Panc1 (cell line): Measurements from ENCODE around the gene MYO7B. TPM values are rescaled to one million over a fixed set of nuclear protein-coding genes. Genes with fewer than 3 reads are reported as not detected.

ENCODE experiments used
- ATAC-seq: fragments of 200-7000 bp; cut with Tn5 transposase; 2 replicates; pipeline ENCODE4 v1.9.1; 2020; ENCODE audit warnings: mild to moderate bottlenecking, moderate library complexity
- BruUV-seq: library from RNA; stranded (reverse); fragments of 400-500 nt; replicated peaks from 2 replicates; lab custom pipeline; 2021; lab: Mats Ljungman, UMichigan
- CTCF ChIA-PET: fragments of 300-600 bp; sonication (Branson Sonifier 250); formaldehyde crosslinking; loops from one replicate; lab custom pipeline; 2022; ENCODE audit warnings: antibody characterized with exemption; lab: Charles Lee
- POLR2A ChIA-PET: fragments of 300-600 bp; sonication (Branson Sonifier 250); formaldehyde crosslinking; loops from one replicate; lab custom pipeline; 2022; ENCODE audit warnings: antibody characterized with exemption; lab: Charles Lee
- DNase-seq: peaks from one replicate; pipeline ENCODE4 v3.0.0-alpha.2; 2010; ENCODE audit warnings: low read depth, low spot score
- H3K27ac ChIP-seq: 2 replicates; pipeline ENCODE4 v1.5.1; 2011; ENCODE audit warnings: mild to moderate bottlenecking, low read length, inconsistent platforms
- H3K27me3 ChIP-seq: fragments of 200-500 bp; sonication (Bioruptor generic); 2 replicates; pipeline ENCODE4 v1.6.0; 2014; ENCODE audit warnings: low read length, inconsistent platforms; ENCODE audit not compliant: control insufficient read depth, insufficient read depth
- H3K36me3 ChIP-seq: fragments of 200-500 bp; sonication (Bioruptor generic); 2 replicates; pipeline ENCODE4 v1.5.1; 2014; ENCODE audit warnings: inconsistent platforms, mild to moderate bottlenecking, low read length, moderate library complexity; ENCODE audit not compliant: control insufficient read depth, insufficient read depth
- H3K4me1 ChIP-seq: 2 replicates; pipeline ENCODE4 v1.5.1; 2011; ENCODE audit warnings: inconsistent platforms, mild to moderate bottlenecking, low read length, moderate library complexity; ENCODE audit not compliant: control insufficient read depth, insufficient read depth
- H3K4me3 ChIP-seq, 2 experiments: 2 replicates each; pipeline ENCODE4 v1.5.1; 2011 to 2012; ENCODE audit warnings: low read depth in 2 of 2, low read length in 2 of 2, mild to moderate bottlenecking in 2 of 2, inconsistent platforms in 1 of 2, moderate library complexity in 1 of 2
- H3K9me3 ChIP-seq: fragments of 200-500 bp; sonication (Bioruptor generic); 2 replicates; pipeline ENCODE4 v1.5.1; 2014; ENCODE audit warnings: low read depth, mild to moderate bottlenecking, inconsistent platforms, low read length, moderate library complexity; ENCODE audit not compliant: control insufficient read depth, insufficient read depth
- POLR2AphosphoS5 ChIP-seq: IDR thresholded peaks from 2 replicates; pipeline ENCODE4 v1.6.1; 2012; ENCODE audit warnings: mild to moderate bottlenecking, low read depth, low read length, moderate library complexity
- REST ChIP-seq, 2 experiments: IDR thresholded peaks; 2 replicates each; pipeline ENCODE4 v1.6.1; 2011 to 2012; ENCODE audit warnings: low read depth in 2 of 2, control low read depth in 1 of 2, low read length in 1 of 2, mild to moderate bottlenecking in 1 of 2, moderate library complexity in 1 of 2; ENCODE audit not compliant: insufficient read depth in 1 of 2
- SIN3A ChIP-seq: IDR thresholded peaks from 2 replicates; pipeline ENCODE4 v1.6.1; 2012; ENCODE audit warnings: low read depth, mild to moderate bottlenecking, low read length, moderate library complexity, borderline replicate concordance; ENCODE audit not compliant: insufficient read depth
- TCF7L2 ChIP-seq: IDR thresholded peaks from 2 replicates; pipeline ENCODE4 v1.6.1; 2011; ENCODE audit warnings: mild to moderate bottlenecking, low read depth, low read length, inconsistent platforms
- in situ Hi-C: cut with HindIII; loops from 2 replicates; pipeline ENCODE4 v1.10.0; 2016; ENCODE audit warnings: low sequenced_read_pairs, low pct_unique_long_range_greater_than_20kb
- intact Hi-C: fragments of 100-400 bp; cut with micrococcal nuclease; formaldehyde crosslinking; loops from one replicate; pipeline ENCODE4 v1.10.0; 2022; ENCODE audit not compliant: unreplicated experiment
- total RNA-seq: library from RNA; stranded (reverse); gene quantifications from one replicate; pipeline ENCODE4 v1.2.1, GENCODE V29; 2021; ENCODE audit not compliant: unreplicated experiment
- TF ChIP-seq, protein P1 (sequence below): fragments of 450-650 bp; IDR thresholded peaks from 2 replicates; pipeline ENCODE4 v1.5.1; 2017; ENCODE audit warnings: mild to moderate bottlenecking

Gene MYO7B
- total RNA-seq, 1 experiment from 2014 or later: 0.15 TPM

DNA sequence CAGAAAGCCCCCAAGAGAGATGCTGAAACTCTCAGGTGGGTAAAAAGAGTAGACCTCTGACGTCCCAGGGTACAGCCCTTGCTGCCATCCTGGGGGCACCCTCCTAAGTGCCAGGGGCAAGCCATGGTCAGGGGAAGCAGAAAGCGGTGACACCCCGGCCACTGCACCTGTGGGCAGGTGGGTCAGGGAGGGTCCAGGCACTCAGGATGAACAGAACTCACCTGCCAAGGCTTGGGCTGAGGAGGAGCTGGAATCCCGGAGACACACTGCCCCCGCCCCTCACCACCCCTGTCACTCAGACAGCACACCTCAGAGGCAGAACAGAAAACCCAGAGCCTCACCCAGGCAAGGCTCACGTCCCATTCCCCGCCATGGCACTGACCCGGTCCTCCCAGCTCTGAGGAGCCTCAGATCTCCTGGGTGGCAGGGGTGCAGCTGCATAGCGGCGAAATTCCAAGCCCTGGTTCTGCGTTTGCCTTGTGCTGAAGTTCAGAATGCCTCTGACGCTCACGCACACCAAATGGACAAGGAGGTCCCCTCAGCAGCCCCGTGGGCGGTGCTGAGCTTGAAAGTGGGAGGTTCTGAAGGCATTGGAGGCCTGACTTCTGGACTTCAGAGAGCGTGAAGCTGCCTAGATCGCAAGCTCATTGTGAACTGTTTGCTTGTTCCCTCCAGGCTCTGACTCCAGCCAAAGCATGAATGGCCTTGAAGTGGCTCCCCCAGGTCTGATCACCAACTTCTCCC lies 114.7 kb downstream of the MYO7B start:
- H3K4me1 ChIP-seq: peaks cover 6% of the 10 kb centered on the region; the same call in 1 of the 2 replicates
- intact Hi-C loops: no loop called here
- BruUV-seq: no TSS peak
- H3K27ac ChIP-seq: no peak overlapping the region
- peak; percentile 37 for ATAC-seq
- in situ Hi-C loops: no loop called here
- TF ChIP-seq SIN3A: no peak
- TF ChIP-seq, protein P1, sequence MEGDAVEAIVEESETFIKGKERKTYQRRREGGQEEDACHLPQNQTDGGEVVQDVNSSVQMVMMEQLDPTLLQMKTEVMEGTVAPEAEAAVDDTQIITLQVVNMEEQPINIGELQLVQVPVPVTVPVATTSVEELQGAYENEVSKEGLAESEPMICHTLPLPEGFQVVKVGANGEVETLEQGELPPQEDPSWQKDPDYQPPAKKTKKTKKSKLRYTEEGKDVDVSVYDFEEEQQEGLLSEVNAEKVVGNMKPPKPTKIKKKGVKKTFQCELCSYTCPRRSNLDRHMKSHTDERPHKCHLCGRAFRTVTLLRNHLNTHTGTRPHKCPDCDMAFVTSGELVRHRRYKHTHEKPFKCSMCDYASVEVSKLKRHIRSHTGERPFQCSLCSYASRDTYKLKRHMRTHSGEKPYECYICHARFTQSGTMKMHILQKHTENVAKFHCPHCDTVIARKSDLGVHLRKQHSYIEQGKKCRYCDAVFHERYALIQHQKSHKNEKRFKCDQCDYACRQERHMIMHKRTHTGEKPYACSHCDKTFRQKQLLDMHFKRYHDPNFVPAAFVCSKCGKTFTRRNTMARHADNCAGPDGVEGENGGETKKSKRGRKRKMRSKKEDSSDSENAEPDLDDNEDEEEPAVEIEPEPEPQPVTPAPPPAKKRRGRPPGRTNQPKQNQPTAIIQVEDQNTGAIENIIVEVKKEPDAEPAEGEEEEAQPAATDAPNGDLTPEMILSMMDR: no peak; the same call in 1 of the 2 replicates
- no peak for TF ChIP-seq REST (IDR thresholded peaks at IDR 0.05; ENCODE audit: insufficient read depth in 1 of 2, low read depth in 2 of 2, low read length in 1 of 2)
- no peak for TF ChIP-seq POLR2AphosphoS5
- TF ChIP-seq TCF7L2: no peak
- no peaks in the 10 kb centered on the region for H3K9me3 ChIP-seq
- ChIA-PET CTCF (interaction anchor here (0.7 to 2.2 kb wide), 3 partner anchors 59 to 122 kb away, joined by 3 to 42 read pairs (median 3); no protein-coding TSS in a partner anchor), POLR2A (no interaction called here)
- DNase-seq: no peak
- H3K27me3 ChIP-seq: no peaks in the 10 kb centered on the region
- H3K36me3 ChIP-seq: no peaks in the 10 kb centered on the region
- H3K4me3 ChIP-seq: no peak overlapping the region

DNA sequence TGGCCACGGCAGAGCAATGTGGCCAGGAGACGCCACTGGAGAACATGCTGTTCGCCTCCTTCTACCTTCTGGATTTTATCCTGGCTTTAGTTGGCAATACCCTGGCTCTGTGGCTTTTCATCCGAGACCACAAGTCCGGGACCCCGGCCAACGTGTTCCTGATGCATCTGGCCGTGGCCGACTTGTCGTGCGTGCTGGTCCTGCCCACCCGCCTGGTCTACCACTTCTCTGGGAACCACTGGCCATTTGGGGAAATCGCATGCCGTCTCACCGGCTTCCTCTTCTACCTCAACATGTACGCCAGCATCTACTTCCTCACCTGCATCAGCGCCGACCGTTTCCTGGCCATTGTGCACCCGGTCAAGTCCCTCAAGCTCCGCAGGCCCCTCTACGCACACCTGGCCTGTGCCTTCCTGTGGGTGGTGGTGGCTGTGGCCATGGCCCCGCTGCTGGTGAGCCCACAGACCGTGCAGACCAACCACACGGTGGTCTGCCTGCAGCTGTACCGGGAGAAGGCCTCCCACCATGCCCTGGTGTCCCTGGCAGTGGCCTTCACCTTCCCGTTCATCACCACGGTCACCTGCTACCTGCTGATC lies 115.4 kb downstream of the MYO7B start:
- intact Hi-C loops: no loop called here
- H3K27me3 ChIP-seq: no peaks in the 10 kb centered on the region
- no peak for ATAC-seq
- ChIA-PET CTCF (interaction anchor here (1.3 to 2.2 kb wide), 2 partner anchors 59 to 123 kb away, joined by 3 to 42 read pairs; no protein-coding TSS in a partner anchor), POLR2A (no interaction called here)
- in situ Hi-C loops: no loop called here
- no TSS peak for BruUV-seq
- H3K4me3 ChIP-seq: no peak overlapping the region
- peaks cover 6% of the 10 kb centered on the region; the same call in 1 of the 2 replicates for H3K4me1 ChIP-seq
- TF ChIP-seq REST (IDR thresholded peaks at IDR 0.05; ENCODE audit: insufficient read depth in 1 of 2, low read depth in 2 of 2, low read length in 1 of 2) (no peak), POLR2AphosphoS5 (no peak)
- no peak overlapping the region for H3K27ac ChIP-seq
- H3K36me3 ChIP-seq: no peaks in the 10 kb centered on the region
- H3K9me3 ChIP-seq: no peaks in the 10 kb centered on the region
- DNase-seq: no peak
